HG02852 (cell line): ENCODE data around the gene EIF3A.
"Not testable (repeated sequence)": the region's sequence is repeated elsewhere in the genome, so short reads cannot be mapped to it uniquely, and the experiment has no call there.

Experiments
- ATAC-seq: cut with Tn5 transposase; IDR thresholded peaks from one replicate; pipeline ENCODE4 v1.9.1; 2021; ENCODE audit warnings: mild to moderate bottlenecking, moderate library complexity; ENCODE audit not compliant: unreplicated experiment

EIF3A gene, protein sequence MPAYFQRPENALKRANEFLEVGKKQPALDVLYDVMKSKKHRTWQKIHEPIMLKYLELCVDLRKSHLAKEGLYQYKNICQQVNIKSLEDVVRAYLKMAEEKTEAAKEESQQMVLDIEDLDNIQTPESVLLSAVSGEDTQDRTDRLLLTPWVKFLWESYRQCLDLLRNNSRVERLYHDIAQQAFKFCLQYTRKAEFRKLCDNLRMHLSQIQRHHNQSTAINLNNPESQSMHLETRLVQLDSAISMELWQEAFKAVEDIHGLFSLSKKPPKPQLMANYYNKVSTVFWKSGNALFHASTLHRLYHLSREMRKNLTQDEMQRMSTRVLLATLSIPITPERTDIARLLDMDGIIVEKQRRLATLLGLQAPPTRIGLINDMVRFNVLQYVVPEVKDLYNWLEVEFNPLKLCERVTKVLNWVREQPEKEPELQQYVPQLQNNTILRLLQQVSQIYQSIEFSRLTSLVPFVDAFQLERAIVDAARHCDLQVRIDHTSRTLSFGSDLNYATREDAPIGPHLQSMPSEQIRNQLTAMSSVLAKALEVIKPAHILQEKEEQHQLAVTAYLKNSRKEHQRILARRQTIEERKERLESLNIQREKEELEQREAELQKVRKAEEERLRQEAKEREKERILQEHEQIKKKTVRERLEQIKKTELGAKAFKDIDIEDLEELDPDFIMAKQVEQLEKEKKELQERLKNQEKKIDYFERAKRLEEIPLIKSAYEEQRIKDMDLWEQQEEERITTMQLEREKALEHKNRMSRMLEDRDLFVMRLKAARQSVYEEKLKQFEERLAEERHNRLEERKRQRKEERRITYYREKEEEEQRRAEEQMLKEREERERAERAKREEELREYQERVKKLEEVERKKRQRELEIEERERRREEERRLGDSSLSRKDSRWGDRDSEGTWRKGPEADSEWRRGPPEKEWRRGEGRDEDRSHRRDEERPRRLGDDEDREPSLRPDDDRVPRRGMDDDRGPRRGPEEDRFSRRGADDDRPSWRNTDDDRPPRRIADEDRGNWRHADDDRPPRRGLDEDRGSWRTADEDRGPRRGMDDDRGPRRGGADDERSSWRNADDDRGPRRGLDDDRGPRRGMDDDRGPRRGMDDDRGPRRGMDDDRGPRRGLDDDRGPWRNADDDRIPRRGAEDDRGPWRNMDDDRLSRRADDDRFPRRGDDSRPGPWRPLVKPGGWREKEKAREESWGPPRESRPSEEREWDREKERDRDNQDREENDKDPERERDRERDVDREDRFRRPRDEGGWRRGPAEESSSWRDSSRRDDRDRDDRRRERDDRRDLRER (N-terminal part only)

GRCh38 chr10:119080521-119081259 is at the start of gene EIF3A:
Gene EIF3A (minus strand): TSS chr10:119080817. CDS start chr10:119080676, 141 bp downstream.
- peak; percentile 82 for ATAC-seq

GRCh38 chr10:119129721-119130120 is 49.1 kb upstream of the EIF3A start:
- ATAC-seq: no peak

GRCh38 chr10:119125942-119126341 is 45.3 kb upstream of the EIF3A start:
- no peak for ATAC-seq

DNA sequence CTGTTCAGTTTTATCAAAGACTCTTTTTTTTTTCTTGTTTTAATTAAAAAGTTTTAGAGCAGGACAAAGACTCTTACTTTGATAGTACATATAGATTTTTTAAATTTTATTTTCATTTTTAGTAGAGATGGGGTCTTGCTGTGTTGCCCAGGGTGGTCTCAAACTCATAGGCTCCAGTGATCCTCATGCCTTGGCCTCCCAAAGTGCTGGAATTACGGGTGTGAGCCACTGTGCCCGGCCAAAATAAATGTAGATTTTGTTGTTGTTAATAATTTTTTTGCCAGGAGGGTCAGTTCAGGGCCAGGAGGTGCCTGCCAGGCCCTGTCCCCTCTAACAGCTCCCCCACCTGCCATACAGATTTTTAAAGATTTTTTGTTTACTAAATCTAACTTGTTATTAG is 40.3 kb upstream of the EIF3A start:
- no peak for ATAC-seq

GRCh38 chr10:119120413-119120867 is 39.8 kb upstream of the EIF3A start:
- ATAC-seq: peak; percentile 89

GRCh38 chr10:119119400-119119799 is 38.8 kb upstream of the EIF3A start:
- peak; percentile 3 for ATAC-seq

GRCh38 chr10:119118231-119118630 is 37.6 kb upstream of the EIF3A start:
- ATAC-seq: no peak

- ATAC-seq: no peak
Observed at GRCh38 chr10:119116326-119116951, 35.8 kb upstream of the EIF3A start.

- ATAC-seq: no peak
Observed at GRCh38 chr10:119115926-119116325, 35.3 kb upstream of the EIF3A start.

DNA sequence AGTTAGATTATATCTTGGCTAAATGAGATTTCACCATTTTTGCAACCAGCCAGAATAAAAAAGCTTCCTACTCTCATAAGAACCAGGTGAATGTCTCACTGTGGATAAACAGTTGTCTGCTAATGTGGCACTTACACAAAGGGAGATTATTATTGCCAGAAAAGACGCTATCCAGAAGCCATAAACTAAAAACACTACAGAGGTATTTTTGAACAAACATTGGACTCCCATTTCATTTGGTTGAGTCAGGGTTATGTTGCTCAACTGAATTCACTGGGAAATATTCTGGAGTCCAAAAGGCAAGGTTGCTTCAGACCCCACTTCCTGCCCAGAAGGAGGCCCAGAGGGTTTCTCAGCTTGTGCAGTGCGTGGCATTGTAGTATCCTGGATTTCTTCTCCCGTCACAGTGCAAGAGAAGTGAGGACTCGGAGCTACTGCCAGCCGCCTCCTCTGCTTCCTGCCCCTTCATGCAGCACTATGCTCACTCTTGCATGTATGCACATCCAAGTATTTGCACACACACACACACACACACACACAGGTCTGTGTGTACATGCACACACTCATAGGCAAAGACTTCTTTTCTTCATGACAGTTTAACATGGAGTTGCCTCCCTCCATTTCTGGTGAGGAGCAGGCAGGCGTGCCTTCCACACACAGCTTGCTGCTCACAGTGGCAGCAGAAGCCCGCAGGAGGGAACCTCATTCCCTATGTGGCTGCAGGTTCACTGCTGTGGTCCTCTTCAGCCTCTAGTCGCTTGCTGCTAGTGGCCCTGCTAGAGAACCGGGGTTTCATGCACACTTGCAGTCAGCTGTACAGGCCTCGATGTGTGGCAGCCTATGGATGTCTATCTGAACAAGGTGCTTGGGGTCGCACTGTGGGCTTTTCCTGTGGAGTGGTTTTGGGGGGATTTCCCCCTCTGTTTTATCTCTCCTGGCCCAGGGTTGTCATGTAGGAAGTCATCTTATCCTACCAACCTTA is 33.4 kb upstream of the EIF3A start:
- no peak for ATAC-seq

GRCh38 chr10:119112056-119112455 is 31.4 kb upstream of the EIF3A start:
- no peak for ATAC-seq

DNA sequence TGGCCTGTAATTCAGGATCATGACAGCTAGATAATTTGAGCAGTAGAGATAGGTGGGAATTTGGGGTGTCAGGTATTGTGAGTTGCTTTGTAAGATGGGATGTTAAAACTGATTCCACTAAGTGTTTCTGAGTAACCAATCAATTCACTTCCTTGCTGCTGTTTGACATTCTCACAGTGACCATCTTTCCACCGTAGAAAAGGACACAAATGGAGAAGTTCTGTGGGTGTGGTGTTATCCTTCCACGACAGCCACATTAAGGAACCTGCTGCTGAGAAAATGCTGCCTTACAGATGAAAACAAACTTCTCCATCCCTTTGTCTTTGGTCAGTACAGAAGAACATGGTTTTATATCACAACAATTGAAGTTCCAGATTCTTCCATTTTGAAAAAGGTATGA is 27.2 kb upstream of the EIF3A start:
- ATAC-seq: not testable (repeated sequence)

- not testable (repeated sequence) for ATAC-seq
Observed at GRCh38 chr10:119107106-119107505, 26.5 kb upstream of the EIF3A start.

GRCh38 chr10:119105899-119106298 is 25.3 kb upstream of the EIF3A start:
- ATAC-seq: not testable (repeated sequence)

GRCh38 chr10:119105155-119105554 is 24.5 kb upstream of the EIF3A start:
- ATAC-seq: no peak

- peak; percentile 27 for ATAC-seq
Observed at GRCh38 chr10:119104654-119105015, 24.0 kb upstream of the EIF3A start.

GRCh38 chr10:119103903-119104653 is 23.5 kb upstream of the EIF3A start, which contains the start of gene DENND10:
Gene DENND10 (plus strand): TSS chr10:119104113. CDS start chr10:119104143, 30 bp downstream.
- peak; percentile 88 for ATAC-seq
